NCI-H2107 treated with DMSO at 0.1 percent for 48 hours (cell line): ENCODE measurements around the gene LRP10.

Source experiments
- DNase-seq: peaks from one replicate; lab custom pipeline; 2025; ENCODE audit not compliant: unreplicated experiment; lab: John Stamatoyannopoulos, UW

Gene LRP10

GRCh38 chr14:22884738-22885523 is 13.4 kb downstream of the LRP10 start:
- DNase-seq: no peak

- no peak for DNase-seq
Observed at GRCh38 chr14:22885975-22886374, 14.4 kb downstream of the LRP10 start.

- no peak for DNase-seq
Observed at GRCh38 chr14:22886500-22887259, 15.1 kb downstream of the LRP10 start.

- peak; percentile 85 for DNase-seq
Observed at GRCh38 chr14:22887260-22887989, 15.9 kb downstream of the LRP10 start.

GRCh38 chr14:22887990-22888378 is 16.4 kb downstream of the LRP10 start:
- DNase-seq: peak; percentile 62

GRCh38 chr14:22888662-22889061 is 17.1 kb downstream of the LRP10 start:
- no peak for DNase-seq

GRCh38 chr14:22890416-22890815 is 18.9 kb downstream of the LRP10 start:
- no peak for DNase-seq

GRCh38 chr14:22892488-22892887 is 20.9 kb downstream of the LRP10 start:
- no peak for DNase-seq

GRCh38 chr14:22893706-22894105 is 22.2 kb downstream of the LRP10 start:
- DNase-seq: no peak

GRCh38 chr14:22895402-22895801 is 23.9 kb downstream of the LRP10 start:
- no peak for DNase-seq

- DNase-seq: peak; percentile 24
Observed at GRCh38 chr14:22896356-22896755, 24.8 kb downstream of the LRP10 start.

GRCh38 chr14:22896760-22897159 is 25.2 kb downstream of the LRP10 start:
- DNase-seq: no peak

- no peak for DNase-seq
Observed at GRCh38 chr14:22897357-22897756, 25.8 kb downstream of the LRP10 start.

GRCh38 chr14:22898302-22899090 is 27.0 kb downstream of the LRP10 start:
- DNase-seq: no peak

GRCh38 chr14:22900081-22900799 is 28.7 kb downstream of the LRP10 start:
- DNase-seq: peak; percentile 65

GRCh38 chr14:22901799-22902198 is 30.3 kb downstream of the LRP10 start:
- DNase-seq: no peak

- DNase-seq: no peak
Observed at GRCh38 chr14:22903742-22904087, 32.2 kb downstream of the LRP10 start.

GRCh38 chr14:22905627-22906026 is 34.1 kb downstream of the LRP10 start:
- DNase-seq: no peak

- DNase-seq: no peak
Observed at GRCh38 chr14:22906073-22906472, 34.5 kb downstream of the LRP10 start.

- no peak for DNase-seq
Observed at GRCh38 chr14:22907429-22907828, 35.9 kb downstream of the LRP10 start.
